OCI-LY1 (cell line): ENCODE results near the gene ATP12A.

Experiments
- H2AFZ ChIP-seq: fragments of 200-600 bp; sonication (generic), shearing (Covaris generic); 2 replicates; pipeline ENCODE4 v1.6.0; 2014; ENCODE audit warnings: antibody characterized with exemption, mild to moderate bottlenecking, low read length
- H3F3A ChIP-seq: fragments of 200-600 bp; sonication (generic), shearing (Covaris generic); 2 replicates; pipeline ENCODE4 v1.6.0; 2014; ENCODE audit warnings: mild to moderate bottlenecking, antibody characterized with exemption, low read length, moderate library complexity; ENCODE audit not compliant: insufficient read depth
- H3K27ac ChIP-seq: fragments of 200-600 bp; sonication (generic); 2 replicates; pipeline ENCODE4 v1.5.1; 2014; ENCODE audit warnings: low read length, mixed run types, mild to moderate bottlenecking, low read depth; ENCODE audit not compliant: poor library complexity, severe bottlenecking
- H3K27me3 ChIP-seq: fragments of 200-600 bp; sonication (generic); 2 replicates; pipeline ENCODE4 v1.6.0; 2014; ENCODE audit warnings: antibody characterized with exemption, mild to moderate bottlenecking, low read length, moderate library complexity; ENCODE audit not compliant: insufficient read depth
- H3K36me3 ChIP-seq: fragments of 200-600 bp; sonication (generic); 2 replicates; pipeline ENCODE4 v1.6.1; 2014; ENCODE audit warnings: mild to moderate bottlenecking, antibody characterized with exemption, low read length, moderate library complexity, mixed read lengths; ENCODE audit not compliant: insufficient read depth
- H3K4me1 ChIP-seq: fragments of 200-600 bp; sonication (generic); 2 replicates; pipeline ENCODE4 v1.5.1; 2014; ENCODE audit warnings: mild to moderate bottlenecking, low read length, moderate library complexity; ENCODE audit not compliant: insufficient read depth, severe bottlenecking
- H3K4me2 ChIP-seq: fragments of 200-600 bp; sonication (generic), shearing (Covaris generic); 2 replicates; pipeline ENCODE4 v1.6.1; 2014; ENCODE audit warnings: low read length
- H3K4me3 ChIP-seq: fragments of 200-600 bp; sonication (generic); 2 replicates; pipeline ENCODE4 v1.5.1; 2014; ENCODE audit warnings: low read length, low read depth, mild to moderate bottlenecking, mixed read lengths; ENCODE audit not compliant: poor library complexity, severe bottlenecking
- H3K79me2 ChIP-seq: fragments of 200-600 bp; shearing (Covaris generic); 2 replicates; pipeline ENCODE4 v1.6.1; 2016; ENCODE audit warnings: mixed run types, low read length, mixed read lengths; ENCODE audit not compliant: insufficient read depth
- H3K9ac ChIP-seq: fragments of 200-600 bp; sonication (generic), shearing (Covaris generic); 2 replicates; pipeline ENCODE4 v1.6.1; 2014; ENCODE audit warnings: mild to moderate bottlenecking, low read length, mixed read lengths
- H3K9me2 ChIP-seq: fragments of 200-600 bp; sonication (generic), shearing (Covaris generic); 2 replicates; pipeline ENCODE4 v1.6.1; 2014; ENCODE audit warnings: low read depth, mild to moderate bottlenecking, low read length, mixed read lengths
- H3K9me3 ChIP-seq: fragments of 200-600 bp; shearing (Covaris generic); 2 replicates; pipeline ENCODE4 v1.6.1; 2014; ENCODE audit warnings: low read length, mixed read lengths
- H4K20me1 ChIP-seq: fragments of 200-600 bp; sonication (generic), shearing (Covaris generic); 2 replicates; pipeline ENCODE4 v1.6.0; 2016; ENCODE audit warnings: mild to moderate bottlenecking, low read length; ENCODE audit not compliant: insufficient read depth
- EZH2 ChIP-seq: fragments of 200-600 bp; sonication (generic), shearing (Covaris generic); IDR thresholded peaks from 2 replicates; pipeline ENCODE4 v1.8.0; 2017; ENCODE audit warnings: borderline replicate concordance, mixed run types, mild to moderate bottlenecking, antibody characterized with exemption, low read length, moderate library complexity, mixed read lengths
- TF ChIP-seq, protein P1 (sequence below): fragments of 200-600 bp; sonication (generic), shearing (Covaris generic); IDR thresholded peaks from 2 replicates; pipeline ENCODE4 v1.5.1; 2017; ENCODE audit warnings: mild to moderate bottlenecking, antibody characterized with exemption, low read length, moderate library complexity, mixed read lengths

Gene ATP12A

DNA sequence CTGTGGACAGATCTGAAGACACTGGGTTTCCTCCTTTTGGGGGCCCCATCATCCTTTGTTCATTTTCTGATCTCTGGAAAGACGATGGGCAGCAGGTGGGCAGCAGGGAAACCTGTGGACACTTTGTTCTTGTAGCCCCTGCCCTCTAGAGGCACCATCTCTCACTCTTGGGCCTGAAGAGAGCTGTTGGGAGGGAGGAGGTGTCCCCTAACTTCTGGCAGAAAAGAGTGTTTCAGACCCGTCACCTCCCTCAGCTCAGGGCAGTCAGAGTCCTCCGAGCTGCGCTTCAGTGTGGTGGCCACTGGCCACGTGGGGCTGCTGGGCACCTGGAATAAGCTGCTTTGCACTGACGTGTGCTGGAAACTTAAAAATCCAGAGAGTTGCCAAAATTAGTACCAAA, 56.8 kb downstream of the ATP12A start:
- Histone ChIP-seq H3K4me3 (no peak overlapping the region), H3K79me2 (no peaks in the 10 kb centered on the region), H3F3A (no peaks in the 10 kb centered on the region), H3K9ac (no peak overlapping the region), H3K4me1 (no peaks in the 10 kb centered on the region), H3K9me2 (no peaks in the 10 kb centered on the region), H4K20me1 (no peaks in the 10 kb centered on the region), H2AFZ (no peak overlapping the region), H3K27ac (no peak overlapping the region), H3K36me3 (no peaks in the 10 kb centered on the region), H3K9me3 (no peaks in the 10 kb centered on the region), H3K4me2 (no peak overlapping the region), H3K27me3 (no peaks in the 10 kb centered on the region)
- TF ChIP-seq EZH2, result no peak
- TF ChIP-seq, protein P1, sequence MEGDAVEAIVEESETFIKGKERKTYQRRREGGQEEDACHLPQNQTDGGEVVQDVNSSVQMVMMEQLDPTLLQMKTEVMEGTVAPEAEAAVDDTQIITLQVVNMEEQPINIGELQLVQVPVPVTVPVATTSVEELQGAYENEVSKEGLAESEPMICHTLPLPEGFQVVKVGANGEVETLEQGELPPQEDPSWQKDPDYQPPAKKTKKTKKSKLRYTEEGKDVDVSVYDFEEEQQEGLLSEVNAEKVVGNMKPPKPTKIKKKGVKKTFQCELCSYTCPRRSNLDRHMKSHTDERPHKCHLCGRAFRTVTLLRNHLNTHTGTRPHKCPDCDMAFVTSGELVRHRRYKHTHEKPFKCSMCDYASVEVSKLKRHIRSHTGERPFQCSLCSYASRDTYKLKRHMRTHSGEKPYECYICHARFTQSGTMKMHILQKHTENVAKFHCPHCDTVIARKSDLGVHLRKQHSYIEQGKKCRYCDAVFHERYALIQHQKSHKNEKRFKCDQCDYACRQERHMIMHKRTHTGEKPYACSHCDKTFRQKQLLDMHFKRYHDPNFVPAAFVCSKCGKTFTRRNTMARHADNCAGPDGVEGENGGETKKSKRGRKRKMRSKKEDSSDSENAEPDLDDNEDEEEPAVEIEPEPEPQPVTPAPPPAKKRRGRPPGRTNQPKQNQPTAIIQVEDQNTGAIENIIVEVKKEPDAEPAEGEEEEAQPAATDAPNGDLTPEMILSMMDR, result no peak

DNA sequence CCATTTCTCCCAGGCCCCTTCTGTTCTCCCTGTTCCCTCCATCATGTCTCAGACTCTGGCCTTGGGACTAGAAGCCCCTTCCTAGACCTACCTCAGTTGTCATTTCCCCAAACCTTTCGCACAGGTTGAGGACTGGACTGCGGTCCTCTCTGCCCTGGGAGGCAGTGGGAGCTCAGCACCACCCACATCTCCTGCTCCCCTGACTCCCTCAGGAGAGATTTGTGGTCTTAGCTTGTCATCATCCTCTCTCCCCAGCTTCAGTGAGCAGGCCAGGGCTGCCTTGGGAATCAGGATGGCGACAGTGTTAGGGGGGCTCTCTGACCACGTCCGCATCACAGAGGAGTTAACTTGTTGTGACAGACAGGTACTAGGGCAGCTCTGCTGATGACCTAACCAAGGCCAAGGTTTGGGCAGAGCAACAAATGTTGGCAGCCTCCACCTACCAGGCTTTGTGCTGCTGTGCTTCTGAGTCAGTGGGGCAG, 58.2 kb downstream of the ATP12A start:
- no peak overlapping the region for H3K4me2 ChIP-seq
- no peaks in the 10 kb centered on the region for H3K9me2 ChIP-seq
- no peaks in the 10 kb centered on the region for H3K4me1 ChIP-seq
- no peaks in the 10 kb centered on the region for H3K36me3 ChIP-seq
- H4K20me1 ChIP-seq, result no peaks in the 10 kb centered on the region
- no peaks in the 10 kb centered on the region for H3F3A ChIP-seq
- H3K79me2 ChIP-seq, result no peaks in the 10 kb centered on the region
- H3K9me3 ChIP-seq, result no peaks in the 10 kb centered on the region
- no peak overlapping the region for H3K9ac ChIP-seq
- no peak overlapping the region for H3K4me3 ChIP-seq
- no peaks in the 10 kb centered on the region for H3K27me3 ChIP-seq
- no peak overlapping the region for H2AFZ ChIP-seq
- no peak overlapping the region for H3K27ac ChIP-seq
- no peak for TF ChIP-seq EZH2
- TF ChIP-seq, protein P1, result no peak

DNA sequence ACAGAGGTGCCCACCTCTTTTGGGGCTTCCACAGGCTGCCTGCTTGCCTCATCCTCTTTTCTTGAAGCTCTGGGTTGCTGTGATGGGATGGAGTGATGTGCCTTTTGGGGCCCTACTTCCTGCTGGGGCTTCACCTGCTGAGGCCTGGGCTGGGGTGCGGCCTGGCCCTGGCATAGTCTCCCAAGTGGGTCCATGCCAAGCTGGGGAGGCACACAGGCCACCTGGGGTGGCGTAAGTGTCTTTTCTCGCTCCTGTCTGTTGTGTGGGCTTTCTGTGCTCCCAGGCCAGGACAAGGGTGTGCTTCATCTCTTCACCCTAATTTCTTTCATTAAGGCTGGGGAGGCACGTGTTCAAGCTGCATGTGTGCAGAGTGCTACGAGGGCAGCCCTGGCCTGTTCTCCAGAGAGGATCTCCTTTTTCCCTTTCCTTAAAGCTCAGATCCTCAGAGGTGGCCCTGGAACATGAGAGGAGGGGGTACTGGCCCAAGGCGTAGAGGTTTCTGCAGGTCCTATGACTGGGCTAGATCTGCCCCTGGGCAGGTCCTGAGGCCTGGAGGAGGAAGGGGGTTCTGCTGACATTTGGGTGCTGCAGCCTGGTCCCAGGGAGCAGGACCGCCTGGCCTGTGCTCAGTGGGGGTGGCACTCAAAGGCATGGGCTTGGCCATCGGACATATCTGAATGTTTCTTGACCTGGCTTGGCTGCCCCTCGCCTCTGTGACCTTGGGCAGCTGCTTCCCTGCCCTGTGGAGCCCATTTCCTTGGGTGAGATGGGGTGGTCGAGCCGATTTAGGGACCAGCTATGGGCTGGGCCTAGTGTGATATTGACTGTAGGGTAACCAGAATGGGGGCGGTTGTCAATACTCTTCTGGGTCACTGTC, 60.0 kb downstream of the ATP12A start:
- no peak overlapping the region for H3K27ac ChIP-seq
- H3K27me3 ChIP-seq, result no peaks in the 10 kb centered on the region
- no peaks in the 10 kb centered on the region for H3K9me3 ChIP-seq
- TF ChIP-seq, protein P1, result no peak
- no peak for TF ChIP-seq EZH2
- no peak overlapping the region for H3K9ac ChIP-seq
- no peaks in the 10 kb centered on the region for H3K36me3 ChIP-seq
- H3K4me2 ChIP-seq, result no peak overlapping the region
- no peak overlapping the region for H3K4me3 ChIP-seq
- H3K9me2 ChIP-seq, result no peaks in the 10 kb centered on the region
- no peaks in the 10 kb centered on the region for H4K20me1 ChIP-seq
- H3K79me2 ChIP-seq, result no peaks in the 10 kb centered on the region
- H3K4me1 ChIP-seq, result no peaks in the 10 kb centered on the region
- no peaks in the 10 kb centered on the region for H3F3A ChIP-seq
- no peak overlapping the region for H2AFZ ChIP-seq
